GM12801 (cell line): ENCODE measurements around the gene CD320.

ENCODE experiments used
- CTCF ChIP-seq: IDR thresholded peaks from one replicate; pipeline ENCODE4 v1.5.1; 2011; ENCODE audit warnings: control low read depth; ENCODE audit not compliant: insufficient read length; ENCODE audit errors: extremely low read depth

Gene CD320

DNA sequence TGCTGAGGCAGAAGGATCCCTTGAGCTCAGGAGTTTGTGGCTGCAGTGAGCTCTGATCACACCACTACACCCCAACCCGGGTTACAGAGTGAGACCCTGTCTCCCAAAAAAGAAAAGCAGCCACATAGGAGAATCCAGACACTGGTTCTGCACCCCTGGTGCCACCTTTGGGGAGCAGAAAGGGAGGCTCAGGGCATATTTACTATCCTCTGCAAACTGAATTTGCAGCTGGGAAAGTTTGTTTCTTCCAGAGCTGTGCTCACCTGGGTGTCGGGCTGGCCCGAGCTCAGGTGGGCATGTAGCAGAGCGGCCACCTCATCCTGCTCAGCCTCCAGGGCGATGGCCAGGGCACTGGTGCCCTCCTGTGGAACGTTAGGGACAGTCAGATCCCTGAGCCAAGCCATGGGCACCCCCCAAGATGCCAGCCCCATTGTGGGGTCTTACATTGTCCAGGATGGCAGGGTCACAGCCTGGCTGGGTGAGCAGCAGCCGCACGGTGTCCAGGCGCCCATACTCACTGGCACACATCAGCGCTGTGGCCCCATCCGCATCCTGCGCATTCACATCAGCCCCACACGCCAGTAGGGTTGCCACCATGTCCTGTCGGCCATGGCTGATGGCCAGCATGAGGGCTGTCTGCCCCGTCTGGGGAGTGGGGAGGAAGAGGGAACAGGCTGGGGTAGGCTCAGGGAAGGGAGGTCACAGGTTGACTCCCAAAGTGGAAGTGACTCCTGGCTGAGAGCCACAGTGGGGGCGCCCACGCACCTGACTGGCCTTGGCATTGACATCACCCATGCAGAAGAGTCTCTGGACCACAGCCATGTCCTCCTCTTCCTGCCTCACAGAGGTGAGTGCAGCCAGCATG lies 16.3 kb upstream of the CD320 start:
- TF ChIP-seq CTCF: no peak

DNA sequence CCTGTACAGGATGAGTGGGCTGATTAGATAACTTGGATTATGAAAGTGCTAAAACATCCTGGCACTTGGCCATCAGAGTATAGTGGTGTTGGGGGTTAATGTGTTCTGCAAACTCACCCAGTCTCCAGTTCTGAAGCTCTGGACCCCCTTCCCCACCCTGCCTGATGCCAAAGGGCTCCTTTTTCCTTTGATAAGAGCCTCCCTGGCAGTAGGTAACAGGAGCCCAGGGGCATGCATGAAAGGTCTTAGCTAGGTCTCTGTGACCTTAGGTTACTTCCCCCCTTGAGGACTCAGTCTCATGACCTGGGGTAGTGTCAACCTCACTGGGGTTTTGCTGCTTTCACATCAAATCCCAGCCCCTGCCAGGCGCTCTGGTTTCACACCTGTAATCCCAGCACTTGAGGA lies 15.6 kb upstream of the CD320 start:
- no peak for TF ChIP-seq CTCF

- TF ChIP-seq CTCF: no peak
These were observed 14.5 kb upstream of the CD320 start for GRCh38 chr19:8322638-8322997.

GRCh38 chr19:8321986-8322637 lies 14.0 kb upstream of the CD320 start:
- no peak for TF ChIP-seq CTCF

GRCh38 chr19:8321067-8321985 lies 13.2 kb upstream of the CD320 start, which contains the start of the genes NDUFA7 and RPS28:
Gene NDUFA7 (minus strand): TSS chr19:8321375. CDS start chr19:8321358, 17 bp downstream.
Gene RPS28 (plus strand): TSS chr19:8321496. CDS start chr19:8321531, 35 bp downstream.
- no peak for TF ChIP-seq CTCF

DNA sequence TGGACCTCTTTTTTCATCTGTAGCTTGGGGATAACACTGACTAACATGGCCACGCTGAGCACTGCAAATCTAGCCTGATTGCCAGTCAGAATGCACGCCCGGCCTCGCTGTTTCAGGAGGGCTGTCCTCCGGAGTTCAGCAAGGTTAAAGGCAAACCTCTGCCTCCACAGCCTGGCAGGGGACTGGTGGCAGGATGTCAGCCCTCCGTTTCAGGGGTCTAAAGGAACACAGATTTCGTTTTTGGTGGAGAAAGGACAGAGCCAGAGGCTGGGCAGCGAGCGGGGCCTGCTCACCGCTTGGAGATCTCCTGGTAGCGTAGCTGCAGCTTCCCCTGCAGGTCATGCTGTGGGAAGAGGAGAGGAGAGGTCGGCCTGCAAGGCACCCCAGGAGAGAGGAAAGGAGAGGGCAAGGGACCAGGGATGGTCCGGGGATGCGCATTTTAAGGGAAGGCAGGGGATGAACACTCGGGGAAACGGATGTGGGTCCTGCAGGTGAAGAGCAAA lies 12.5 kb upstream of the CD320 start:
- no peak for TF ChIP-seq CTCF
